ENCODE measurements around the gene PSMG4.

Gene PSMG4

DNA sequence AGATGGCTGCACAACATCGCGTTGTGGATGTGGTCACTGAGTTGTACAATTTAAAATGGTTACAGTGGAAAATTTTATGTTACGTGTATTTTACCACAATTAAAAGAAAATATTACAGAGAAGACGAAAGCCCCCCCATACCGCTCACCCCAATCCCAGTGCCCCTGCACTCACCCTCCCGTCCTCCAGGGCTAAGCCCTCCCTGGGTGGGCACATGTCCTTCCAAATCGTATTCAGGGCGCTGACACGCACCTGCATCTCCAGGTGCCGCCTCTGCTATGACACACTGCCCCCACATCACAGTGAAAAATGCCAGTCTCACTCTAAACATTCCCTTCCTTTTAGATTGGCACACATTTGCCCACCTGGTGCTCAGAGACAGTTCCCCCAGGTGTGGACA is 49.4 kb downstream of the PSMG4 start:
- no peak overlapping the region for H3K4me3 ChIP-seq (replicated peaks; ENCODE audit: insufficient read depth, low read length)
- no peaks in the 10 kb centered on the region for H3K27me3 ChIP-seq (ENCODE audit: insufficient read depth, poor library complexity, severe bottlenecking)
- TF ChIP-seq POLR2AphosphoS5 (IDR thresholded peaks at IDR 0.05; ENCODE audit: low read depth): no peak
- TF ChIP-seq, protein P1, sequence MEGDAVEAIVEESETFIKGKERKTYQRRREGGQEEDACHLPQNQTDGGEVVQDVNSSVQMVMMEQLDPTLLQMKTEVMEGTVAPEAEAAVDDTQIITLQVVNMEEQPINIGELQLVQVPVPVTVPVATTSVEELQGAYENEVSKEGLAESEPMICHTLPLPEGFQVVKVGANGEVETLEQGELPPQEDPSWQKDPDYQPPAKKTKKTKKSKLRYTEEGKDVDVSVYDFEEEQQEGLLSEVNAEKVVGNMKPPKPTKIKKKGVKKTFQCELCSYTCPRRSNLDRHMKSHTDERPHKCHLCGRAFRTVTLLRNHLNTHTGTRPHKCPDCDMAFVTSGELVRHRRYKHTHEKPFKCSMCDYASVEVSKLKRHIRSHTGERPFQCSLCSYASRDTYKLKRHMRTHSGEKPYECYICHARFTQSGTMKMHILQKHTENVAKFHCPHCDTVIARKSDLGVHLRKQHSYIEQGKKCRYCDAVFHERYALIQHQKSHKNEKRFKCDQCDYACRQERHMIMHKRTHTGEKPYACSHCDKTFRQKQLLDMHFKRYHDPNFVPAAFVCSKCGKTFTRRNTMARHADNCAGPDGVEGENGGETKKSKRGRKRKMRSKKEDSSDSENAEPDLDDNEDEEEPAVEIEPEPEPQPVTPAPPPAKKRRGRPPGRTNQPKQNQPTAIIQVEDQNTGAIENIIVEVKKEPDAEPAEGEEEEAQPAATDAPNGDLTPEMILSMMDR (IDR thresholded peaks at IDR 0.05; ENCODE audit: insufficient read depth, low read length): no peak
- no peak for TF ChIP-seq GABPA (IDR thresholded peaks at IDR 0.05; ENCODE audit: low read depth)
- no peak for TF ChIP-seq SPI1 (IDR thresholded peaks at IDR 0.05; ENCODE audit: borderline replicate concordance, low read depth)
- TF ChIP-seq, protein P2, sequence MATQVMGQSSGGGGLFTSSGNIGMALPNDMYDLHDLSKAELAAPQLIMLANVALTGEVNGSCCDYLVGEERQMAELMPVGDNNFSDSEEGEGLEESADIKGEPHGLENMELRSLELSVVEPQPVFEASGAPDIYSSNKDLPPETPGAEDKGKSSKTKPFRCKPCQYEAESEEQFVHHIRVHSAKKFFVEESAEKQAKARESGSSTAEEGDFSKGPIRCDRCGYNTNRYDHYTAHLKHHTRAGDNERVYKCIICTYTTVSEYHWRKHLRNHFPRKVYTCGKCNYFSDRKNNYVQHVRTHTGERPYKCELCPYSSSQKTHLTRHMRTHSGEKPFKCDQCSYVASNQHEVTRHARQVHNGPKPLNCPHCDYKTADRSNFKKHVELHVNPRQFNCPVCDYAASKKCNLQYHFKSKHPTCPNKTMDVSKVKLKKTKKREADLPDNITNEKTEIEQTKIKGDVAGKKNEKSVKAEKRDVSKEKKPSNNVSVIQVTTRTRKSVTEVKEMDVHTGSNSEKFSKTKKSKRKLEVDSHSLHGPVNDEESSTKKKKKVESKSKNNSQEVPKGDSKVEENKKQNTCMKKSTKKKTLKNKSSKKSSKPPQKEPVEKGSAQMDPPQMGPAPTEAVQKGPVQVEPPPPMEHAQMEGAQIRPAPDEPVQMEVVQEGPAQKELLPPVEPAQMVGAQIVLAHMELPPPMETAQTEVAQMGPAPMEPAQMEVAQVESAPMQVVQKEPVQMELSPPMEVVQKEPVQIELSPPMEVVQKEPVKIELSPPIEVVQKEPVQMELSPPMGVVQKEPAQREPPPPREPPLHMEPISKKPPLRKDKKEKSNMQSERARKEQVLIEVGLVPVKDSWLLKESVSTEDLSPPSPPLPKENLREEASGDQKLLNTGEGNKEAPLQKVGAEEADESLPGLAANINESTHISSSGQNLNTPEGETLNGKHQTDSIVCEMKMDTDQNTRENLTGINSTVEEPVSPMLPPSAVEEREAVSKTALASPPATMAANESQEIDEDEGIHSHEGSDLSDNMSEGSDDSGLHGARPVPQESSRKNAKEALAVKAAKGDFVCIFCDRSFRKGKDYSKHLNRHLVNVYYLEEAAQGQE (IDR thresholded peaks at IDR 0.05; ENCODE audit: insufficient replicate concordance, low read depth): no peak
- H3K27ac ChIP-seq (replicated peaks): no peak overlapping the region
- DNase-seq (ENCODE audit: low read depth in 1 of 2, low spot score in 1 of 2): no peak

DNA sequence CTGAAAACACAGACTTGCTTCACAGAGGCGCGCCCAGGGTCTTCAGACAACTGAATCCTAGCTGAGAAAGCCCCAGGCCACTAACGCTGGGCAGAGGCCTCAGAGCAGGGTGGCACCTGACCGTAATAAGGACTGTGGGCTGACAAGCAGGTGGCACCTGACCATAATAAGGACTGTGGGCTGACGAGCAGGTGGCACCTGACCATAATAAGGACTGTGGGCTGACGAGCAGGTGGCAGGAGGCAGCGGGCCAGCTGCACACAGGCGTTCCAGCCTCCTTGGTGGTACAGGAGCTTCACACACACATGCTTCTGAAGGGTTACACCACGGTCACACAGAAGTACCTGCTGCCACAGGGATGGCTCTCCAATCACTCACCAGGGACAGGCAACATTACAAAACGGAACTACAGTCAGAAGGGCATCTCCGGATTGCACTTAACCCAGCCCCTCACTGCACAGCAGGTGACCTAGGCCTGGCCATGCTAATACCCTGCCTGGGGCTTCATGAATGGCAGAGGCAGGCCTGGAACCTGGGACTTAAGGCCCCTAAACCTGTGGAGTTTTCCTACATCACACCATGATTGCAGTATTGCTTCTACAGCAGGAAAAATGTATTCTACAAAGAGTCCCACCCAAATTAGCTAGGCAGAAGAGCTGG is 50.8 kb downstream of the PSMG4 start:
- no peak overlapping the region for H3K27ac ChIP-seq (replicated peaks)
- H3K4me3 ChIP-seq (replicated peaks; ENCODE audit: insufficient read depth, low read length): no peak overlapping the region
- DNase-seq (ENCODE audit: low read depth in 1 of 2, low spot score in 1 of 2): no peak
- no peaks in the 10 kb centered on the region for H3K27me3 ChIP-seq (ENCODE audit: insufficient read depth, poor library complexity, severe bottlenecking)
- TF ChIP-seq GABPA (IDR thresholded peaks at IDR 0.05; ENCODE audit: low read depth): no peak

DNA sequence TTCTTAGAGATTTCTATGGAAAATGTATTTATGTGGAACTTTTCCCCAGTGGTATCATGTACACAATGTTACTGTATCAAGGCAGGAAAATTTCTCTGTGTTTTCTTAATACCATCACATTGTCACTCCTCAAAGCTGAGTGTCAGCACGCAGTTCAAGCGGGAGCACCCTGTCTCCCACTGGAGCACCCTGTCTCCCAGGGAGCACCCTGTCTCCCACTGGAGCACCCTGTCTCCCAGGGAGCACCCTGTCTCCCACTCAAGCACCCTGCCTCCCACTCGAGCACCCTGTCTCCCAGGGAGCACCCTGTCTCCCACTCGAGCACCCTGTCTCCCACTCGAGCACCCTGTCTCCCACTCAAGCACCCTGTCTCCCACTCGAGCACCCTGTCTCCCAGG is 51.3 kb downstream of the PSMG4 start:
- Histone ChIP-seq H3K4me3 (replicated peaks; ENCODE audit: insufficient read depth, low read length) (no peak overlapping the region), H3K27me3 (ENCODE audit: insufficient read depth, poor library complexity, severe bottlenecking) (no peaks in the 10 kb centered on the region), H3K27ac (replicated peaks) (no peak overlapping the region)
- TF ChIP-seq POLR2AphosphoS5 (IDR thresholded peaks at IDR 0.05; ENCODE audit: low read depth) (no peak), SPI1 (IDR thresholded peaks at IDR 0.05; ENCODE audit: borderline replicate concordance, low read depth) (no peak), GABPA (IDR thresholded peaks at IDR 0.05; ENCODE audit: low read depth) (no peak)
- TF ChIP-seq, protein P1 (IDR thresholded peaks at IDR 0.05; ENCODE audit: insufficient read depth, low read length): no peak
- TF ChIP-seq, protein P2 (IDR thresholded peaks at IDR 0.05; ENCODE audit: insufficient replicate concordance, low read depth): no peak
- DNase-seq (ENCODE audit: low read depth in 1 of 2, low spot score in 1 of 2): no peak

DNA sequence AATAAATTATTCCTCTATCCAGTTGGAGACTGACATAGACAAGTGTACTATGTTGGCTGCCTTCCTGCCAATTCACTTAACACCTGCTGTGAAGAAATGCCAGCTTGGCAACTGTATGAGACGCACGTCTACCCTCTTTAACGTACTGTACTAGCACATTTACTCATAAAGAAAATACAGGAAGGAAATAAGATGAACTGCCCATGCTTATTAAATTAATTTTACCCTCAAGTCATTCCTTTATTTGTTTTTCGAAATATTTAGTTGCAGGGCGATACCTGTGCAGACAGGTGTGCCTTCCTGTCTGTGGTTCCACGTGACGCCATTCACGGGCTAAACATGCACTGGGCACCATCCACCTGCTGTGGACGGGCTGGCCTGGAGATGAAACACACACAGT is 52.0 kb downstream of the PSMG4 start:
- H3K27ac ChIP-seq (replicated peaks): no peak overlapping the region
- DNase-seq (ENCODE audit: low read depth in 1 of 2, low spot score in 1 of 2): no peak
- H3K27me3 ChIP-seq (ENCODE audit: insufficient read depth, poor library complexity, severe bottlenecking): no peaks in the 10 kb centered on the region
- no peak overlapping the region for H3K4me3 ChIP-seq (replicated peaks; ENCODE audit: insufficient read depth, low read length)
- TF ChIP-seq POLR2AphosphoS5 (IDR thresholded peaks at IDR 0.05; ENCODE audit: low read depth) (no peak), SPI1 (IDR thresholded peaks at IDR 0.05; ENCODE audit: borderline replicate concordance, low read depth) (no peak), GABPA (IDR thresholded peaks at IDR 0.05; ENCODE audit: low read depth) (no peak)
- TF ChIP-seq, protein P2 (IDR thresholded peaks at IDR 0.05; ENCODE audit: insufficient replicate concordance, low read depth): no peak
- TF ChIP-seq, protein P1 (IDR thresholded peaks at IDR 0.05; ENCODE audit: insufficient read depth, low read length): no peak

All from HL-60 (cell line).